ENCODE data around the gene CPTP.
"Not testable (repeated sequence)": the region's sequence is repeated elsewhere in the genome, so short reads cannot be mapped to it uniquely, and the experiment has no call there.

CPTP gene

GRCh38 chr1:1365875-1366698 is 41.5 kb downstream of the CPTP start:
- no peak for DNase-seq (ENCODE audit: low read depth in 2 of 2)

GRCh38 chr1:1366699-1367066 is 42.1 kb downstream of the CPTP start:
- DNase-seq (ENCODE audit: low read depth in 2 of 2), result no peak

GRCh38 chr1:1367315-1367714 is 42.7 kb downstream of the CPTP start:
- no peak for DNase-seq (ENCODE audit: low read depth in 2 of 2)

- DNase-seq (ENCODE audit: low read depth in 2 of 2), result not testable (repeated sequence)
Measured at GRCh38 chr1:1370094-1370493, 45.5 kb downstream of the CPTP start.

GRCh38 chr1:1370771-1371300 is 46.2 kb downstream of the CPTP start:
- no peak for DNase-seq (ENCODE audit: low read depth in 2 of 2)

- DNase-seq (ENCODE audit: low read depth in 2 of 2), result peak in 1 of 2 donors; percentile 11
Measured at GRCh38 chr1:1371364-1371745, 46.8 kb downstream of the CPTP start.

GRCh38 chr1:1371746-1372711 is 47.4 kb downstream of the CPTP start:
- peak; percentile 34 to 69 for DNase-seq (ENCODE audit: low read depth in 2 of 2)

GRCh38 chr1:1373051-1373814 is 48.6 kb downstream of the CPTP start:
- DNase-seq (ENCODE audit: low read depth in 2 of 2), result no peak

GRCh38 chr1:1373815-1374588 is 49.4 kb downstream of the CPTP start:
- no peak for DNase-seq (ENCODE audit: low read depth in 2 of 2)

- no peak for DNase-seq (ENCODE audit: low read depth in 2 of 2)
Measured at GRCh38 chr1:1374589-1374928, 50.0 kb downstream of the CPTP start.

GRCh38 chr1:1374929-1375662 is 50.5 kb downstream of the CPTP start, which contains the start of gene AURKAIP1:
TSS of gene AURKAIP1 (minus strand) at chr1:1375207. CDS start at chr1:1374756, 451 bp downstream.
- peak; percentile 82 to 89 for DNase-seq (ENCODE audit: low read depth in 2 of 2)

- DNase-seq (ENCODE audit: low read depth in 2 of 2), result no peak
Measured at GRCh38 chr1:1376551-1377226, 52.1 kb downstream of the CPTP start.

- DNase-seq (ENCODE audit: low read depth in 2 of 2), result no peak
Measured at GRCh38 chr1:1377540-1378205, 53.1 kb downstream of the CPTP start.
